Adrenal gland (tissue), 5 donors: Measurements from ENCODE around the gene C3orf22.

Source experiments
- CTCF ChIP-seq, 6 experiments: fragments of 450-650 bp in 4 of 6; fragments of 200-600 bp in 2 of 6; sonication (generic) in 1 of 6; IDR thresholded peaks; 1 replicate in 5 of 6; 2 replicates in 1 of 6; pipeline versions ENCODE4 v1.5.1 to v1.8.0; 2016 to 2021; ENCODE audit warnings: antibody characterized with exemption in 6 of 6, mild to moderate bottlenecking in 2 of 6, moderate library complexity in 1 of 6
- POLR2A ChIP-seq, 2 donors: fragments of 450-650 bp; IDR thresholded peaks; one replicate each; pipeline ENCODE4 v1.6.1; 2017; ENCODE audit warnings: antibody characterized with exemption in 2 of 2, mild to moderate bottlenecking in 2 of 2, moderate library complexity in 1 of 2
- donor health status: DM: no; HTN: no; CAD: no.

GRCh38 chr3:126501054-126501453 is 57.7 kb downstream of the C3orf22 start:
- TF ChIP-seq CTCF (IDR thresholded peaks at IDR 0.05): no peak
- no peak for TF ChIP-seq POLR2A (IDR thresholded peaks at IDR 0.05)
